Common myeloid progenitor, CD34-positive (primary cell): ENCODE results near the gene CACNA1A.
A peak's percentile ranks its signal among the peaks of the same experiment; 100 is the strongest.
"Not testable (repeated sequence)": the region's sequence is repeated elsewhere in the genome, so short reads cannot be mapped to it uniquely, and the experiment has no call there.

Source experiments
- CTCF ChIA-PET: fragments of 350-600 bp; sonication (Branson Sonifier 250); formaldehyde crosslinking; loops from one replicate; lab custom pipeline; 2021; ENCODE audit warnings: antibody characterized with exemption; lab: Charles Lee
- POLR2A ChIA-PET: fragments of 350-600 bp; sonication (Branson Sonifier 250); formaldehyde crosslinking; loops from one replicate; lab custom pipeline; 2021; ENCODE audit warnings: antibody characterized with exemption; lab: Charles Lee
- DNase-seq, 3 donors: peaks; one replicate each; pipeline versions ENCODE4 v3.0.0 to v3.0.0-alpha.2; 2013
- H3K27ac ChIP-seq, 2 experiments: 1 replicate in 1 of 2; 2 replicates in 1 of 2; pipeline ENCODE4 v1.7.0; 2013; ENCODE audit warnings: inconsistent platforms in 2 of 2, low read length in 2 of 2, mild to moderate bottlenecking in 2 of 2, low read depth in 1 of 2, moderate library complexity in 1 of 2; ENCODE audit not compliant: severe bottlenecking in 2 of 2, insufficient read depth in 1 of 2, poor library complexity in 1 of 2
- H3K27me3 ChIP-seq, 5 experiments: replicated peaks in 2 of 5; 1 replicate in 3 of 5; 2 replicates in 2 of 5; pipeline versions ENCODE4 v1.6.1 to v1.7.0; 2013; ENCODE audit warnings: low read length in 4 of 5, mild to moderate bottlenecking in 2 of 5, moderate library complexity in 2 of 5, inconsistent platforms in 1 of 5; ENCODE audit not compliant: insufficient read depth in 5 of 5, control insufficient read depth in 4 of 5
- H3K36me3 ChIP-seq, 4 experiments: 1 replicate in 2 of 4; 2 replicates in 2 of 4; pipeline versions ENCODE4 v1.6.1 to v1.7.0; 2013; ENCODE audit warnings: low read length in 3 of 4, control low read depth in 1 of 4, mild to moderate bottlenecking in 1 of 4; ENCODE audit not compliant: control insufficient read depth in 4 of 4, insufficient read depth in 4 of 4
- H3K4me1 ChIP-seq, 4 experiments: 1 replicate in 3 of 4; 2 replicates in 1 of 4; pipeline versions ENCODE4 v1.6.1 to v1.7.1; 2013; ENCODE audit warnings: low read length in 3 of 4, mild to moderate bottlenecking in 3 of 4, control low read depth in 1 of 4, inconsistent platforms in 1 of 4, moderate library complexity in 1 of 4; ENCODE audit not compliant: control insufficient read depth in 4 of 4, insufficient read depth in 4 of 4; ENCODE audit errors: control extremely low read depth in 1 of 4
- H3K4me3 ChIP-seq, 7 experiments: 1 replicate in 4 of 7; 2 replicates in 3 of 7; pipeline versions ENCODE4 v1.5.1 to v1.7.0; 2013; ENCODE audit warnings: mild to moderate bottlenecking in 7 of 7, low read length in 6 of 7, moderate library complexity in 6 of 7, inconsistent platforms in 2 of 7, low read depth in 2 of 7, control low read depth in 1 of 7; ENCODE audit not compliant: insufficient read depth in 4 of 7, control insufficient read depth in 1 of 7; ENCODE audit errors: extremely low read depth in 1 of 7
- H3K9me3 ChIP-seq, 5 experiments: 1 replicate in 4 of 5; 2 replicates in 1 of 5; pipeline versions ENCODE4 v1.6.1 to v1.7.1; 2013; ENCODE audit warnings: low read length in 4 of 5, mild to moderate bottlenecking in 2 of 5, inconsistent platforms in 1 of 5, low read depth in 1 of 5, moderate library complexity in 1 of 5; ENCODE audit not compliant: control insufficient read depth in 4 of 5, insufficient read depth in 2 of 5; ENCODE audit errors: control extremely low read depth in 1 of 5
- WGBS: methylation state at CpG from one replicate; pipeline ENCODE4 v1.1.5; 2013; ENCODE audit not compliant: insufficient coverage; 5-methylcytosine and 5-hydroxymethylcytosine counted together

Gene CACNA1A

DNA sequence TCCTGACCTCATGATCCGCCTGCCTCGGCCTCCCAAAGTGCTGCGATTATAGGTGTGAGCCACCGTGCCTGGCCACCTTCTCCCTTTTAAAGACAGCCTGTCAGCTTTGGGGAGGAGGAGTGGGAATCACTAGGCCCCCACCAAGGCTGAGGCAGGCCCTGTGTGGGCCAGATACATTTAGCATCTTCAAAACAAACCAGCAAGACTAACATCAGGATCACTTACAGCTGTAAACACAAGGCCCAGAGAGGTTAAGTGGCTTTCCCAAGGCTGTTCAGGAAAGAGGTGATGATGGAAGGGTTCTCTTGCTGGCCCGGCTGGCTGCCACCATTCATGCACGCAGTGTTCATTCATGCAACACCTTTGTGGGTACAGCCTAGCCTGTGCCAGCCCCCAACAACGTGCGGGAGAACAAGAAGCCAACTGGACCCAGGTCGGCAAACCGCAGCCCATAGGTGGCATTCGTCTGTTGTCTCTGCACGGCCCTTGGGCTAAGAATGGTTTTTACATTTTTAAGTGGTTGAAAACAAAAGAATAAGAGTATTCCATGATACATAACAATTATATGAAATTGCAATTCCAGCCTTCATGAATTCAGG lies 333.0 kb downstream of the CACNA1A start:
- Histone ChIP-seq H3K4me1 (peaks cover 0 to 24% (median 17%) of the 10 kb centered on the region in 4 experiments), H3K36me3 (no peaks in the 10 kb centered on the region), H3K4me3 (no peak overlapping the region), H3K27me3 (no peaks in the 10 kb centered on the region), H3K9me3 (no peaks in the 10 kb centered on the region), H3K27ac (no peak overlapping the region)
- 94% methylated on average over 6 of the region's 12 CpGs for WGBS
- POLR2A ChIA-PET, result no interaction called here
- no peak for DNase-seq
- CTCF ChIA-PET, result interaction anchor here (0.7 kb wide), 1 partner anchor 1754 kb away, joined by 3 read pairs; no protein-coding TSS in a partner anchor

DNA sequence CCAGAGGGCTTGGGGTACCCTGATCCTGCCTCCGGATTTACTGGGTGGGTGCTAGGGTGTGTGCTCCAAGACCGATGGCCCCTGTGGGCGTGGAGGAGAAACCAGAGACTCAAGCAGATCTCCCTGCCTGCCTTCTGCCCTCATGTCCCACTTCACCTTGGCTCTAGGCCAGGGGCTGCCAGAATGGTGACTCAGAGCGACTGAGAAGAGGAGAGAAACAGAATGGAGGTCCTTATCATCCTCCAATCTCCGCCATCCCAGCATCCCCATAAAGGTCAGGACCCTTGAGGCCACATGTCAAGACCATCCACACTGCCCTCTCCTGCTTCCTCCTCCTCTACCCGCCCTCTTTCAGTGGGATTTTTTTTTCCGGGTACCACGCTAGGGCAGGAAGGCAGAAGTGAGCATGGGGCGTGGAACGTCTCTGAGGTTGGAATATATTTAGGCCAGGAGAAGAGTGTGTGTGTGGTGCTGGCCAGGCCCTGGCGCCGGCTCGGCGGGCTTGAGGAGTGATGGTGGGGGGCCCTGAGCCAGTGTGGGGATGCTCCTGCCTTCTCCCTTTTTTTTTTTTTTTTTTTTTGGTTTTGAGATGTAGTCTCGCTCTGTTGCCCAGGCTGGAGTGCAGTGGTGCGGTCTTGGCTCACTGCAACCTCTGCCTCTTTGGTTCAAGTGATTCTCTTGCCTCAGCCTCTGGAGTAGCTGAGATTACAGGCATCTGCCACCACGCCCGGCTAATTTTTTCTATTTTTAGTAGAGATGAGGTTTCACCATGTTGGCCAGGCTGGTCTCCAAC lies 333.7 kb downstream of the CACNA1A start:
- ChIA-PET CTCF (interaction anchor here (0.7 kb wide), 1 partner anchor 1755 kb away, joined by 3 read pairs; no protein-coding TSS in a partner anchor), POLR2A (no interaction called here)
- Histone ChIP-seq H3K27ac (peak overlapping the region in 1 of 2 experiments; percentile 73), H3K36me3 (no peaks in the 10 kb centered on the region), H3K4me3 (peak overlapping the region in 4 of 7 experiments; percentile 23 to 64 (median 38)), H3K27me3 (no peaks in the 10 kb centered on the region), H3K4me1 (peaks cover 2 to 29% (median 23%) of the 10 kb centered on the region in 4 experiments), H3K9me3 (no peaks in the 10 kb centered on the region)
- WGBS, result 83% methylated on average over 2 of the region's 18 CpGs
- DNase-seq, result peak; percentile 74 to 91 (median 90)

DNA sequence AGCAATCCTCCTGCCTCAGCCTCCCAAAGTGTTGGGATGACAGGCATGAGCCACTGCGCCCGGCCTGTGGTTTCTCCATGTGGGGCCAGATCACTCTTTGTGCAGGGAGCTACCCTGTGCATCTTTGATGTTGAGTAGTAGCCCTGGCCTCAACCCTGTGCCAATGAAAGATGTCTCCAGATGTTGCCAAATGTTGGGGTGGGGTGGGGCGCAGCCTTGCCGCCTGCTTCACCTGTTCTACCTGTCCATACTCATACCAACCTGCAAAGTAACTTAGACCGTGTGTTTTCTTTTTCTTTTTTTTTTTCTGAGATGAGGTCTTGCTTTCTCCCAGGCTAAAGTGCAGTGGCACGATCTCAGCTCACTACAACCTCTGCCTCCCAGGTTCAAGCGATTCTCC lies 335.1 kb downstream of the CACNA1A start:
- Histone ChIP-seq H3K4me1 (peaks cover 7 to 42% (median 36%) of the 10 kb centered on the region in 4 experiments), H3K36me3 (no peaks in the 10 kb centered on the region), H3K27me3 (no peaks in the 10 kb centered on the region), H3K4me3 (no peak overlapping the region), H3K9me3 (no peaks in the 10 kb centered on the region), H3K27ac (no peak overlapping the region)
- POLR2A ChIA-PET, result no interaction called here
- CTCF ChIA-PET, result interaction anchor here (1.1 to 2.7 kb wide), 2 partner anchors 10 to 15 kb away, joined by 4 to 16 read pairs; no protein-coding TSS in a partner anchor
- WGBS, result 100% methylated on average over 5 of the region's 7 CpGs
- DNase-seq, result no peak

DNA sequence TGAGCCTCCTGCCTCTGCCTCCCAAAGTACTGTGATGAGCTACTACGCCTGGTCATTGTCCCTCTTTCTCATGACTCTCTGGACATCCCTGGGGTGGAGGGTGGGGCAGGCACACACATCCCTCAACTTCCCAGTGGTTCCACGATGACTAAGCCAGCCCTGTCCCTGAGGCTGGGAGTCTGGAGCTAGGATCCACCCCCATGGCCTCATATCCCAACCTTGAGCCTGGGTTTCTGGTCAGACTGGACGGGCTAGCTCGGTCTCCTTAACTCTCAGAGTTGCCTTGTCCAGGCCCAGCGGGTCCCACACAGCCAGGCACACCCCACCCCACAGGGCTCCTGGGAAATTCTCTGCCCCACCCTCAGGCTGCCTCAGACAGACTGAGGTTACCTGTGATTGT lies 336.5 kb downstream of the CACNA1A start:
- no peaks in the 10 kb centered on the region for H3K27me3 ChIP-seq
- no peak overlapping the region for H3K4me3 ChIP-seq
- ChIA-PET POLR2A (interaction anchor here (1.8 kb wide), 1 partner anchor 15 kb away, joined by 6 read pairs; no protein-coding TSS in a partner anchor), CTCF (interaction anchor here (0.8 to 2.7 kb wide), 9 partner anchors 11 to 93 kb away, joined by 3 to 16 read pairs (median 4); no protein-coding TSS in a partner anchor)
- no peaks in the 10 kb centered on the region for H3K36me3 ChIP-seq
- H3K4me1 ChIP-seq, result peaks cover 11 to 56% (median 49%) of the 10 kb centered on the region in 4 experiments
- H3K9me3 ChIP-seq, result no peaks in the 10 kb centered on the region
- DNase-seq, result no peak
- H3K27ac ChIP-seq, result no peak overlapping the region
- WGBS, result 94% methylated on average over 5 of the region's 5 CpGs

DNA sequence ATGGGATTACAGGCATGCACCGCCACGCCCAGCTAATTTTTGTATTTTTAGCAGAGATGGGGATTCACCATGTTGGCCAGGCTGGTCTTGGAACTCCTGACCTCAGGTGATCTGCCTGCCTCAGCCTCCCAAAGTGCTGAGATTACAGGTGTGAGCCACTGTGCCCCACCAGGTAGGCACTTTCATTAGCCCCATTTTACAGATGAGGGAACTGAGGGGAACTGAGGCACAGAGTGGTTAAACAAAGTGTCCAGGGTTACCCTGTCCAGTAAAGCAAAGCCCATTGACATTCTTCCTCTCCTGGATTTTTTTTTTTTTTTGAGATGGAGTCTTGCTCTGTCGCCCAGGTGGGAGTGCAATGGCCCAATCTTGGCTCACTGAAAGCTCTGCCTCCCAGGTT lies 340.1 kb downstream of the CACNA1A start:
- H3K27me3 ChIP-seq, H3K4me3 ChIP-seq, H3K9me3 ChIP-seq, DNase-seq, H3K27ac ChIP-seq, H3K36me3 ChIP-seq: not testable (repeated sequence)
- peaks cover 14 to 82% (median 69%) of the 10 kb centered on the region in 4 experiments for H3K4me1 ChIP-seq
- ChIA-PET POLR2A (interaction anchor here (6.5 kb wide), 1 partner anchor 11 kb away, joined by 95 read pairs; no protein-coding TSS in a partner anchor), CTCF (interaction anchor here (1.9 to 6.1 kb wide), 2 partner anchors 10 to 16 kb away, joined by 6 to 32 read pairs; no protein-coding TSS in a partner anchor)
- WGBS, result 100% methylated on average over 3 of the region's 3 CpGs

DNA sequence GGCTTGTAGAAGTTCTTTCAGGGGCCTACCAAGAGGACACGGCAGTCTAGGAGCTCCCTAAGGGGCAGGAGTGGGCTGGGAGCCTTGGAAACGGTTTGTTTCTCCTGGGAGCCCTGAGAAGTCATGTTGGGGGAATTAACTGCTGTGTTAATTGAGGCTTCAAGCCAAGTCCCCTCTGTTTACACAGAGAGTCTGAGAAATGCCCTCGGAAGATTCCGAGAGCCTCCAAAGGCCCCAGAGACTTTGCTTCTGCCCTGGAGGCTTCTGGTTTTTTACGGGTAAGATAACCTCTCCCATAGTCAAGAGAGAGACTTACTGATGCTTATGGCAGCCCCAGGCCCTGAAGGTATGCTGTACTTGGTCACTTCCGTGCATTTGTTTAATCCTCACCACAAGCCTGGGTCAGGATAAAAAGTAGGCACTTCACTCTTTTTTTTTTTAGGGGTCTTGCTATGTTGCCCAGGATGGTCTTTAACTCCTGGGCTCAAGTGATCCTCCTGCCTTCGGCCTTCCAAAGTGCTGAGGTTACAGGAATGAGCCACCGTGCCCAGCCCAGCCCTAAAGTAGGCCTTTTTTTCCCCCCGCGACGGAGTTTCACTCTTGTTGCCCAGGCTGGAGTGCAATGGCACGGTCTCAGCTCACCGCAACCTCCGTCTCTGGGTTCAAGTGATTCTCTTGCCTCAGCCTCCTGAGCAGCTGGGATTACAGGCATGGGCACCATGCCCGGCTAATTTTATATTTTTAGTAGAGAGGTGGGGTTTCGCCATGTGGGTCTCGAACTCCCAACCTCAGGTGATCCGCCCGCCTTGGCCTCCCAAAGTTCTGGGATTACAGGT lies 340.9 kb downstream of the CACNA1A start:
- CTCF ChIA-PET, result interaction anchor here (1.9 to 6.1 kb wide), 4 partner anchors 9 to 17 kb away, joined by 4 to 32 read pairs (median 5); partner anchors contain the start of genes IER2 and STX10
- Histone ChIP-seq H3K4me3 (peak overlapping the region in 5 of 7 experiments; percentile 1 to 78 (median 29)), H3K9me3 (no peaks in the 10 kb centered on the region), H3K4me1 (peaks cover 14 to 86% (median 71%) of the 10 kb centered on the region in 4 experiments), H3K27ac (peak overlapping the region; percentile 15 to 83), H3K36me3 (no peaks in the 10 kb centered on the region), H3K27me3 (no peaks in the 10 kb centered on the region)
- POLR2A ChIA-PET, result interaction anchor here (2.2 to 6.5 kb wide), 3 partner anchors 10 to 61 kb away, joined by 9 to 95 read pairs (median 32); no protein-coding TSS in a partner anchor
- DNase-seq, result no peak
- 83% methylated on average over 19 of the region's 19 CpGs for WGBS
